Measurements from ENCODE around the gene TMEM158. TPM values are rescaled to one million over a fixed set of nuclear protein-coding genes. Genes with fewer than 3 reads are reported as not detected.

Gene TMEM158
- total and polyA plus RNA-seq, 7 donors: 0.60 to 12.2 (median 2.8) TPM

- Histone ChIP-seq H3K27ac (no peak overlapping the region), H3K4me1 (no peaks in the 10 kb centered on the region), H3K4me3 (no peak overlapping the region), H3K27me3 (no peaks in the 10 kb centered on the region), H3K36me3 (no peaks in the 10 kb centered on the region), H3K9me3 (no peaks in the 10 kb centered on the region)
- intact Hi-C loops (cut with DNase I): no loop called here
- TF ChIP-seq EP300 (IDR thresholded peaks at IDR 0.05) (no peak), CTCF (IDR thresholded peaks at IDR 0.05) (no peak), POLR2AphosphoS5 (IDR thresholded peaks at IDR 0.05) (no peak), POLR2A (IDR thresholded peaks at IDR 0.05) (no peak)
- DNase-seq: no peak
Measured at GRCh38 chr3:45259133-45259532, 33.0 kb upstream of the TMEM158 start.

GRCh38 chr3:45258317-45258716 lies 32.2 kb upstream of the TMEM158 start:
- TF ChIP-seq CTCF (IDR thresholded peaks at IDR 0.05) (no peak), POLR2A (IDR thresholded peaks at IDR 0.05) (no peak), POLR2AphosphoS5 (IDR thresholded peaks at IDR 0.05) (no peak), EP300 (IDR thresholded peaks at IDR 0.05) (no peak)
- Histone ChIP-seq H3K4me3 (no peak overlapping the region), H3K4me1 (no peaks in the 10 kb centered on the region), H3K9me3 (no peaks in the 10 kb centered on the region), H3K36me3 (no peaks in the 10 kb centered on the region), H3K27ac (no peak overlapping the region), H3K27me3 (no peaks in the 10 kb centered on the region)
- no peak for DNase-seq
- intact Hi-C loops (cut with DNase I): no loop called here
- 80 to 92% methylated on average over 3 of the region's 3 CpGs for WGBS, 2 donors

DNA sequence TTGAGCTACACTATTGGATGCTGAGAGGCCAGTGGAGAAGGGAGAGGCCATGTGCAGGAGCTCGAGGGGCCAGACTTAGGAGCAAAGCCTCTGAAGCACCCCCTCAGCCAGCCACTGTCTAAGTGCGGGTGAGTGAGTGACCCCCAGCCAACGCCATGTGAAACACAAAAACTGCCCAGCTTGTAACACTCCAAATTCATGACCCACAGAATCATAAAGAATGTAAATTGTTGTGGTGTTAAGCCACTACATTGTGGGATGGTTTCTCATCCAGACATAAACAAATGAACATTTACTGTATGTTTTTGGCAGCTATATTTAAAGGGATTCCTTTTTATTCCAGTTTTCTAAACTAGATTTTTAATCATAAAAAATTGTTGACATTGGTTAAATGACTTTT lies 27.2 kb upstream of the TMEM158 start:
- DNase-seq: no peak
- WGBS, 2 donors: 77 to 86% methylated on average over 3 of the region's 3 CpGs
- Histone ChIP-seq H3K27me3 (no peaks in the 10 kb centered on the region), H3K4me1 (no peaks in the 10 kb centered on the region), H3K9me3 (no peaks in the 10 kb centered on the region), H3K27ac (no peak overlapping the region), H3K4me3 (no peak overlapping the region), H3K36me3 (no peaks in the 10 kb centered on the region)
- TF ChIP-seq POLR2A (IDR thresholded peaks at IDR 0.05) (no peak), EP300 (IDR thresholded peaks at IDR 0.05) (no peak), CTCF (IDR thresholded peaks at IDR 0.05) (no peak), POLR2AphosphoS5 (IDR thresholded peaks at IDR 0.05) (no peak)
- intact Hi-C loops (cut with DNase I): no loop called here

- 76 to 87% methylated on average over 5 of the region's 5 CpGs for WGBS, 2 donors
- TF ChIP-seq POLR2A (IDR thresholded peaks at IDR 0.05) (no peak), EP300 (IDR thresholded peaks at IDR 0.05) (no peak), CTCF (IDR thresholded peaks at IDR 0.05) (no peak), POLR2AphosphoS5 (IDR thresholded peaks at IDR 0.05) (no peak)
- Histone ChIP-seq H3K36me3 (no peaks in the 10 kb centered on the region), H3K27ac (no peak overlapping the region), H3K9me3 (no peaks in the 10 kb centered on the region), H3K27me3 (no peaks in the 10 kb centered on the region), H3K4me1 (no peaks in the 10 kb centered on the region), H3K4me3 (no peak overlapping the region)
- no peak for DNase-seq
- intact Hi-C loops (cut with DNase I): no loop called here
Measured at GRCh38 chr3:45252826-45253225, 26.7 kb upstream of the TMEM158 start.

DNA sequence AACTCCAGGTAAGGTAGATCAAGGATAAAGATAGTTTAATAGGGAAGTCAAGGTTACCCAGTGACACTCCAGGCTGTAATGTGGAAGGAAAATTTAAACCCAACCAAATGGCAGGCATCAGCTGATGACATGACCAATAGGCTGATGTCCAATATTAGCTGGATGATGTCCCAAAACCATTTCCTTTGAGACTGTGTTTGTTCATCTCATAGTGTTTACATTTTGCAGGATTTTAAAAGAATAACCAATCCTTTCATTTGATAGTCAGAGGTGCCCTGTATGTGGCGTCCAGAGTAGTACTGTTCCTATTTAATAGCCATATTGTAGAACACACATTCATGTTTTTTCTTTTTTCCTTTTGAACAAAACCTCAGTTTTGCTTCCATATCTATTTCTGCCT lies 23.3 kb upstream of the TMEM158 start:
- no peaks in the 10 kb centered on the region for H3K36me3 ChIP-seq
- no peak overlapping the region for H3K27ac ChIP-seq
- DNase-seq: no peak
- no peak for TF ChIP-seq POLR2A (IDR thresholded peaks at IDR 0.05)
- no peak for TF ChIP-seq POLR2AphosphoS5 (IDR thresholded peaks at IDR 0.05)
- TF ChIP-seq CTCF (IDR thresholded peaks at IDR 0.05): no peak
- no peak for TF ChIP-seq EP300 (IDR thresholded peaks at IDR 0.05)
- intact Hi-C loops (cut with DNase I): no loop called here
- no peaks in the 10 kb centered on the region for H3K9me3 ChIP-seq
- 71 to 79% methylated on average over 1 of the region's 1 CpG for WGBS, 2 donors
- H3K27me3 ChIP-seq: no peaks in the 10 kb centered on the region
- H3K4me1 ChIP-seq: no peaks in the 10 kb centered on the region
- no peak overlapping the region for H3K4me3 ChIP-seq

All from sigmoid colon (tissue), 7 donors.